ENCODE data around the gene ABHD16A. TPM values are rescaled to one million over a fixed set of nuclear protein-coding genes. Genes with fewer than 3 reads are reported as not detected.
A peak's percentile ranks its signal among the peaks of the same experiment; 100 is the strongest.

ABHD16A gene
- total RNA-seq, 1 experiment from 2014 or later = 22.4 TPM

GRCh38 chr6:31736768-31737314 lies 33.7 kb upstream of the ABHD16A start:
- H3K27me3 ChIP-seq = no peaks in the 10 kb centered on the region
- peak overlapping the region; percentile 70; the same call in 1 of the 2 replicates for H3K27ac ChIP-seq
- no peaks in the 10 kb centered on the region for H3K9me3 ChIP-seq (replicated peaks)
- peaks cover 24% of the 10 kb centered on the region for H3K36me3 ChIP-seq
- H3K4me3 ChIP-seq = peak overlapping the region; percentile 63
- peaks cover 23% of the 10 kb centered on the region for H3K4me1 ChIP-seq
- peak; percentile 21 to 32 for DNase-seq

DNA sequence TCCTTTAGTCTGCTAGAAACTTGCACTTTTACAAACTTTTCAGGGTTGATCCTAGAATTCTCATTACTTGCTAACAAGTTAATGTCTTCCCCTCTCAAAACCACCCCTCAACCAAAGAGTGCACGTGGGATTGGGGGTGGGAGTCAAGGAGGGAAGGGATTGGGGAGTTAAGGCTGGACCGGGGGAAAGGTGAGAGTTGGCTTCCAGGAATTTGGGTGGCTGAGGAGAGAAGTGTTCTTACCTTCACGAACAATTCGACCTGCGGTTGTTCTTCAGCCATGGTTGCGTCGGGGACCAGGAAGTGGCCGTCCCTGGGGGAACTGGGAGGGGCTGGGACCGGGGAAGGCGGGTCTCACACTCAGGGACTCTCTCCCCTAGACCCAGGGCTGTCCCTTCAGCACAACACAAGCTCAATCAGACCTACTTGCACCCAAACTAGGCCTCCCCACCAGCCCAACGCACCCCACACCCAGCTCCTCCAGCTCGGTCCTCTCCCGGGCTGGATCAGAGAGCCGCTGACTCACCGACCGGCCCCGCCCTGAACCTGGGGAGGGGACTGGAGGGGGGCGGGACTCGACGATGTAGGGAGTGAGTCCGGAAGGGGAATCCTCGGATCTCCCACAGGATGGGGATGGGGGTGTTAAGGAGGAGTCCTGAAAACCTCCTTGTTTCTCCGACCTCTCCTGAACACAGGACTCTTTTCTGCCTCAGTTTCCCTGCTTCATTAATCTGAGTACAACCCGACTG lies 33.1 kb upstream of the ABHD16A start, which contains the start of gene CLIC1:
Gene CLIC1, minus strand, starts transcription at position 510 of the 747 bp plus-strand sequence. Its CDS starts 230 bp downstream, at position 280.
- DNase-seq = peak; percentile 84 to 85
- Histone ChIP-seq H3K36me3 (peaks cover 30% of the 10 kb centered on the region), H3K27me3 (no peaks in the 10 kb centered on the region), H3K9me3 (replicated peaks) (no peaks in the 10 kb centered on the region), H3K27ac (peak within 1 kb of the TSS; percentile 70), H3K4me1 (peaks cover 23% of the 10 kb centered on the region), H3K4me3 (peak within 1 kb of the TSS; percentile 63)

GRCh38 chr6:31734821-31735406 lies 31.8 kb upstream of the ABHD16A start:
- peaks cover 23% of the 10 kb centered on the region for H3K4me1 ChIP-seq
- no peaks in the 10 kb centered on the region for H3K27me3 ChIP-seq
- peak; percentile 54 to 57 for DNase-seq
- peak overlapping the region; percentile 63 for H3K4me3 ChIP-seq
- peak overlapping the region; percentile 70 for H3K27ac ChIP-seq
- H3K9me3 ChIP-seq (replicated peaks) = no peaks in the 10 kb centered on the region
- peaks cover 37% of the 10 kb centered on the region for H3K36me3 ChIP-seq

- DNase-seq = no peak
- H3K27ac ChIP-seq = peak overlapping the region; percentile 70
- peaks cover 37% of the 10 kb centered on the region for H3K36me3 ChIP-seq
- H3K4me1 ChIP-seq = peaks cover 23% of the 10 kb centered on the region
- H3K9me3 ChIP-seq (replicated peaks) = no peaks in the 10 kb centered on the region
- peak overlapping the region; percentile 63 for H3K4me3 ChIP-seq
- no peaks in the 10 kb centered on the region for H3K27me3 ChIP-seq
Observed at GRCh38 chr6:31734247-31734820, 31.2 kb upstream of the ABHD16A start.

GRCh38 chr6:31733734-31734133 lies 30.6 kb upstream of the ABHD16A start:
- Histone ChIP-seq H3K36me3 (peaks cover 37% of the 10 kb centered on the region), H3K9me3 (replicated peaks) (no peaks in the 10 kb centered on the region), H3K27ac (no peak overlapping the region), H3K4me3 (no peak overlapping the region), H3K4me1 (peaks cover 25% of the 10 kb centered on the region), H3K27me3 (no peaks in the 10 kb centered on the region)
- DNase-seq = no peak

GRCh38 chr6:31732029-31732428 lies 28.9 kb upstream of the ABHD16A start:
- DNase-seq = no peak
- H3K27me3 ChIP-seq = no peaks in the 10 kb centered on the region
- H3K27ac ChIP-seq = no peak overlapping the region
- H3K36me3 ChIP-seq = peaks cover 37% of the 10 kb centered on the region
- no peaks in the 10 kb centered on the region for H3K9me3 ChIP-seq (replicated peaks)
- H3K4me1 ChIP-seq = peaks cover 12% of the 10 kb centered on the region; the same call in 1 of the 2 replicates
- H3K4me3 ChIP-seq = no peak overlapping the region

GRCh38 chr6:31730631-31731086 lies 27.5 kb upstream of the ABHD16A start:
- H3K4me1 ChIP-seq = 0 out of 2 replicates have a peak, but pooled peaks cover 8% of the 10 kb centered on the region
- H3K36me3 ChIP-seq = peaks cover 37% of the 10 kb centered on the region
- DNase-seq = no peak

GRCh38 chr6:31729979-31730630 lies 27.0 kb upstream of the ABHD16A start:
- no peaks in the 10 kb centered on the region for H3K9me3 ChIP-seq (replicated peaks)
- H3K27me3 ChIP-seq = no peaks in the 10 kb centered on the region
- H3K27ac ChIP-seq = peak overlapping the region; percentile 75
- 0 out of 2 replicates have a peak, but pooled peaks cover 8% of the 10 kb centered on the region for H3K4me1 ChIP-seq
- H3K36me3 ChIP-seq = peaks cover 37% of the 10 kb centered on the region
- peak; percentile 88 to 91 for DNase-seq
- peak overlapping the region; percentile 73 for H3K4me3 ChIP-seq

More at GRCh38 chr6:31730631-31731086, 27.5 kb upstream of the ABHD16A start:
- H3K4me3 ChIP-seq = peak overlapping the region; percentile 73; the same call in 1 of the 2 replicates
- H3K27me3 ChIP-seq = no peaks in the 10 kb centered on the region
- H3K27ac ChIP-seq = no peak overlapping the region
- no peaks in the 10 kb centered on the region for H3K9me3 ChIP-seq (replicated peaks)

DNA sequence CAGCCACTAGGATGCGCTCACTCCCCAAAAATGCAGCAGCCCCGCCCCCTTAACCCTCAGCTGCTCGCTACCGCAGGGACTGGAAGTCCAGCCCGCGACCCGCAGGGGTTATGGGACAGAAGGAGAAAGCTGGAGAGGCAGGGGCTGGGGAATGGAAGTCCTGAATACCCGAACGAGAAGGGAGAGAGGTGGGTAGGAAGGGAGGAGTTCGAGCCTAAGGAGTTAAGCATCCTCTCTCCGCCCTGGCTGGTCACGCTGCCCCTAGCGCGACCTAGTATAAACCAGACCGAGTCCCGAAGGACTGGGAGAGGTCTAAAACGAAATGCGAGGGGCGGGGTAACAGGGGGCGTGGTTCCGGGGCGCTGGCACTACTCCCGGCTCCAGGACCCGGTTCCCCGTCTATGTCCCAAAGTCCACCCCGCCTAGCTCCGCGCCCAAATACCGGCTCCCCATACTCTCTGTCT lies 26.4 kb upstream of the ABHD16A start:
- Histone ChIP-seq H3K4me1 (0 out of 2 replicates have a peak, but pooled peaks cover 7% of the 10 kb centered on the region), H3K36me3 (peaks cover 37% of the 10 kb centered on the region)
- peak; percentile 95 for DNase-seq

DNA sequence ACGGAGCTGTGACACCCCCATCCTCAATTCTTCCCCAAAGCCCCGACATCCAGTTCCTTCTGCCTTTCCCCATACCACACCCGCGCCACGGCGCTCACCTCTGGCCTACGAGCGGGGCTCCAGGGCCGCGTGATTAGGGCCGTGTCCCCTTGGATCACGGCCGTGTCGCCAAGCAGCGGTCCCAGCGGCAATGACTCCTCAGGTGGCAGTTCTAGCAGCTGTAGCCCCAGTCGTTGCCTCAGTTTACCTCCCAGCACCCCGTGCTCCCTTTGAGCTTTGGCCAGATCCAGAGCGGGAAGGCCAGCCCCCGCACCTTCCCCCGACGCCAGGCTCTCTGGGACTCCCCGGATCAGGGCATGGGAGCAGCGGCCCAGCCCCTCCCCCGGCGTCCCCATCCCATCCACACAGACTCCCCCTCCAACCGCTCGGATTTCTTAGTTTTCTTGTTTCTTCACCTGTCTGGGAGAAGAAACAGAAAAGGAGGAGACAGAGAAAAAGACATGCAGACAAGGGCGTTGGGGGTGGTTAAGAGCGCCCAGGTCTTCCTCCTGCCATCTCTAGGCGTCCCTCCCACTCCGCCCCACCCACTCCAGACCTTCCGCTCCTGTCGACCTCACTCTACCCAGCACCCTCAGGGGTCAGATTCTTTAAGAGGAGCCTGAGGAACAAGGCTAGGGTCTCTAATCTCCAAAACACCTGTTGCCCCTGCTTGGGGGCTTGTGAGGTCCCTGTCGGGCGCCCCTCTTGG lies 25.8 kb upstream of the ABHD16A start, which contains the start of gene DDAH2:
Gene DDAH2, minus strand, starts transcription at position 533 of the 748 bp plus-strand sequence. Its CDS starts 138 bp downstream, at position 395.
- Histone ChIP-seq H3K27me3 (no peaks in the 10 kb centered on the region), H3K4me3 (peak within 1 kb of the TSS; percentile 73), H3K36me3 (peaks cover 34% of the 10 kb centered on the region), H3K27ac (peak within 1 kb of the TSS; percentile 75), H3K4me1 (0 out of 2 replicates have a peak, but pooled peaks cover 4% of the 10 kb centered on the region), H3K9me3 (replicated peaks) (no peaks in the 10 kb centered on the region)
- no peak for DNase-seq

More for the DNA sequence above, 26.4 kb upstream of the ABHD16A start:
- no peaks in the 10 kb centered on the region for H3K27me3 ChIP-seq
- H3K4me3 ChIP-seq = peak overlapping the region; percentile 73
- H3K27ac ChIP-seq = peak overlapping the region; percentile 75
- no peaks in the 10 kb centered on the region for H3K9me3 ChIP-seq (replicated peaks)

DNA sequence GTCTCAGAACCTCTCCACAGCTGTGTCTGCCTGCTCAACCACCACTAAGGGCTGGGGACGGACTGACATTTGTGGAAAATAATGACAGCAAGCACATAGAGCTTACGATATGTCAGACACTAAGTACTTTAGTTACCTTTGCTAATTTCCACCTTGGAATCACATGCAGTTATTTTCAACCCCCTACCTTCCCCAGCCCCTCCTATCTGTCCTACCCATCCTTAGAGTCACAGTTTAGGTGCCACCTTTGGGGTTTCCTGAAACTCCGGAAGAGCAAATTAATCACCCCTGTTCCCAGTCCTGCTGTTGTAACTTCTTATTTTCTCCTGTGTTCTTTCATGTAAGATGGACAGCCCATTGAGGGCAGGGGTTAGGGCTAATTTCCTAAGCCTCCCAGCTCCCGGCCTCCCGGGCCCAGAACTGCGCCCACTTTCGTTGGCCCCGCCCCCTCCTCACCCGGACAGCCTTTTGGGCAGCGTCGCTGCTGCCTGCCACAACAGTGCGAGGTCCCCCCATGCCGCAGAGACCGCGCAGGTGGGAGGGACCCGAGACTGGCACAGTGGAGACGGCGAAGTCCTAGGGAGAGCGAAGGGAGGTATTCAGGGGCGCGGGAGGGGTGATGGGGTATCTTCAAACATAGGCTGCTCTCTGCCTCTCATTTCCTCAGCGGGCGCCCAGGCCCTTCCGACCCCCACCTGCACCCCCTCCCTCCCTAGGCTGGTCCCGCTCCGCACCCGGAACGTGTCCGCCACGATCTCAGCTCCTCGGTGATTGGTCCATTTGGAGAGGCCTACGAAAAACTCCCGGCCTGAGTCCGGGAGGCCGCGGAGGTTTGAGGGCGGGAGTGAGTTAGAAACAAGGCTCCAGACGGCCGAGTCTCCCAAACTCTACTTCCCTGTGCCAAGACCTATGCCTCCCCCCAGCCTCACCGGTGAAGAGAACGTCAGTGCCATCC lies 24.9 kb upstream of the ABHD16A start:
- 0 out of 2 replicates have a peak, but pooled peaks cover 4% of the 10 kb centered on the region for H3K4me1 ChIP-seq
- no peaks in the 10 kb centered on the region for H3K9me3 ChIP-seq (replicated peaks)
- DNase-seq = no peak
- no peaks in the 10 kb centered on the region for H3K27me3 ChIP-seq
- no peak overlapping the region for H3K4me3 ChIP-seq
- no peak overlapping the region for H3K27ac ChIP-seq
- H3K36me3 ChIP-seq = peaks cover 24% of the 10 kb centered on the region

DNA sequence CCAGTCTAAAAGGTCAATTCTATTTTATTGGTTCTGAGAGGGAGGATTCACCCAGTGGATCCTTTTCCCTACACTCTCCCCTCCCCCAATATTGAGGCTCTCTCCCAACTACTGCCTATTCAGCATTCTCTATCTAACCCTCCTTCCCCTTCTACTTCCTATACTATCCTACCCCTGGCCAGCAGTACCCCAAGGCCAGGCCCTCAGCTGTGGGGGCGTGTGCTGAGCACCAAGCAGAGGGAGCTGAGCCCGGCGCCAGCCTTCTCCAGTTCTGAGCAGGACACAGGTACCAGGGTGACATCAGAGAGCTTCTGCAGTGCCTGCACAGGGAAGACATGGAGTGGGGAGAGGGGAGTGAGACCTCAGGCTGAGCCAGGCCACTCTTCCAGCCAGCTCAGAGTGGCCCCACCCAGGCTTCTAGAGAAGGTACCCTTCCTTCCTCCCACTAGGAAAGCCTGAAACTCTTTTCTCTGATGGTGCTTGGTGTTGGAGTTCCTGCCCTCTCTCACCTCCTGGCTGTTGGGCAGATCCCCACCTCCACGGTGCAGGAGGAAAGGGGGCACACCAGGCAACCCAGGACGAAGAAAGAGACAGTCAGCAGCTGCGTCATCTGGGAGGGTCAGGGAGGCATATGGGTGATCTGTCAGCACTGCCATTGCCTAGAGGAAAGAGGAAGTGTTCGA lies 24.1 kb upstream of the ABHD16A start:
- no peak overlapping the region for H3K4me3 ChIP-seq
- peaks cover 16% of the 10 kb centered on the region for H3K36me3 ChIP-seq
- no peak overlapping the region for H3K27ac ChIP-seq
- H3K4me1 ChIP-seq = 0 out of 2 replicates have a peak, but pooled peaks cover 4% of the 10 kb centered on the region
- no peaks in the 10 kb centered on the region for H3K27me3 ChIP-seq
- no peak for DNase-seq
- no peaks in the 10 kb centered on the region for H3K9me3 ChIP-seq (replicated peaks)
